HT1080 (cell line): Measurements from ENCODE around the gene CDKAL1. TPM values are rescaled to one million over a fixed set of nuclear protein-coding genes. Genes with fewer than 3 reads are reported as not detected.
"Not testable (repeated sequence)": the region's sequence is repeated elsewhere in the genome, so short reads cannot be mapped to it uniquely, and the experiment has no call there.

Source experiments
- DNase-seq: peaks from one replicate; pipeline ENCODE4 v3.0.0-alpha.2; 2015; ENCODE audit warnings: low read depth
- total RNA-seq: library from RNA; depleted of rRNA; stranded (reverse); fragments of >200 nt; shearing (Covaris generic); gene quantifications from 2 replicates; pipeline ENCODE4 v1.2.3, GENCODE V29; 2014

Gene CDKAL1
- total RNA-seq, 1 experiment from 2014 or later, result 13.5 TPM

GRCh38 chr6:21195301-21195700, 661.0 kb downstream of the CDKAL1 start:
- not testable (repeated sequence) for DNase-seq

GRCh38 chr6:21198032-21198640, 663.9 kb downstream of the CDKAL1 start:
- no peak for DNase-seq

GRCh38 chr6:21199262-21199661, 665.0 kb downstream of the CDKAL1 start:
- no peak for DNase-seq

GRCh38 chr6:21200134-21200870, 666.0 kb downstream of the CDKAL1 start:
- no peak for DNase-seq

GRCh38 chr6:21201187-21201586, 666.9 kb downstream of the CDKAL1 start:
- no peak for DNase-seq

GRCh38 chr6:21201637-21202350, 667.5 kb downstream of the CDKAL1 start:
- no peak for DNase-seq

- no peak for DNase-seq
Observed at GRCh38 chr6:21202521-21202920, 668.3 kb downstream of the CDKAL1 start.

- no peak for DNase-seq
Observed at GRCh38 chr6:21204951-21205350, 670.7 kb downstream of the CDKAL1 start.

- no peak for DNase-seq
Observed at GRCh38 chr6:21208081-21208795, 674.0 kb downstream of the CDKAL1 start.

GRCh38 chr6:21208796-21209186, 674.5 kb downstream of the CDKAL1 start:
- no peak for DNase-seq

- no peak for DNase-seq
Observed at GRCh38 chr6:21213492-21213891, 679.2 kb downstream of the CDKAL1 start.

GRCh38 chr6:21214738-21215448, 680.6 kb downstream of the CDKAL1 start:
- no peak for DNase-seq

GRCh38 chr6:21219241-21219640, 685.0 kb downstream of the CDKAL1 start:
- no peak for DNase-seq

- DNase-seq, result no peak
Observed at GRCh38 chr6:21219856-21220255, 685.6 kb downstream of the CDKAL1 start.

- DNase-seq, result no peak
Observed at GRCh38 chr6:21220271-21220987, 686.2 kb downstream of the CDKAL1 start.

GRCh38 chr6:21222656-21223055, 688.4 kb downstream of the CDKAL1 start:
- no peak for DNase-seq

- DNase-seq, result no peak
Observed at GRCh38 chr6:21225912-21226311, 691.7 kb downstream of the CDKAL1 start.

- peak; percentile 42 for DNase-seq
Observed at GRCh38 chr6:21227486-21227885, 693.2 kb downstream of the CDKAL1 start.

GRCh38 chr6:21228411-21228810, 694.2 kb downstream of the CDKAL1 start:
- DNase-seq, result no peak

GRCh38 chr6:21228876-21229460, 694.7 kb downstream of the CDKAL1 start:
- DNase-seq, result no peak
